Subcutaneous adipose tissue (tissue), 4 donors: ENCODE measurements around the gene GSTO1. TPM values are rescaled to one million over a fixed set of nuclear protein-coding genes. Genes with fewer than 3 reads are reported as not detected.

ENCODE experiments used
- total RNA-seq, 4 donors: library from RNA; depleted of rRNA; stranded (reverse); fragments of >200 nt; gene quantifications; one replicate each; pipeline ENCODE4 v1.1.0, GENCODE V29; 2016
- TF ChIP-seq, protein P1 (sequence below): fragments of 450-650 bp; IDR thresholded peaks from one replicate; pipeline ENCODE4 v1.5.1; 2016; ENCODE audit warnings: low read depth, mild to moderate bottlenecking, control low read depth, antibody characterized with exemption, moderate library complexity

Gene GSTO1
- total RNA-seq, 4 donors from 2014 or later: 48.8 to 203 (median 88.0) TPM

DNA sequence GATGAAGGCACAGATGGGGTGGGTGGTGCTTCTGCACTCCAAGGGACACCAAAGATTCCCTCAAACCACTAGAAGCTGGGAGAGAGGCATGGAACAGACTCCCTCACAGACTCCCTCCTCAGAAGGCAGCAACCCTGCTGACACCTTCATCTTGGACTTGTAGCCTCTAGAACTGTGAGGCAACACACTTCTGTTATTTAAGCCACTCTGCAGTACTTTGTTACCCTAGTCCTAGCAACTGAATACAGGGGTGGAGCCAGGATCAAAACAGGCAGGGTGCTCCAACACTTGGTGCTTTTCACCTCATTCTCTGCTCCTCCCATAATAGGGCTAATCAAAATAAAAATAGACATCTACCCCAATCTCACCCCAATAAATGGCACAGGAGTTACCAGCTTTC is 2.3 kb upstream of the GSTO1 start:
- TF ChIP-seq, protein P1, sequence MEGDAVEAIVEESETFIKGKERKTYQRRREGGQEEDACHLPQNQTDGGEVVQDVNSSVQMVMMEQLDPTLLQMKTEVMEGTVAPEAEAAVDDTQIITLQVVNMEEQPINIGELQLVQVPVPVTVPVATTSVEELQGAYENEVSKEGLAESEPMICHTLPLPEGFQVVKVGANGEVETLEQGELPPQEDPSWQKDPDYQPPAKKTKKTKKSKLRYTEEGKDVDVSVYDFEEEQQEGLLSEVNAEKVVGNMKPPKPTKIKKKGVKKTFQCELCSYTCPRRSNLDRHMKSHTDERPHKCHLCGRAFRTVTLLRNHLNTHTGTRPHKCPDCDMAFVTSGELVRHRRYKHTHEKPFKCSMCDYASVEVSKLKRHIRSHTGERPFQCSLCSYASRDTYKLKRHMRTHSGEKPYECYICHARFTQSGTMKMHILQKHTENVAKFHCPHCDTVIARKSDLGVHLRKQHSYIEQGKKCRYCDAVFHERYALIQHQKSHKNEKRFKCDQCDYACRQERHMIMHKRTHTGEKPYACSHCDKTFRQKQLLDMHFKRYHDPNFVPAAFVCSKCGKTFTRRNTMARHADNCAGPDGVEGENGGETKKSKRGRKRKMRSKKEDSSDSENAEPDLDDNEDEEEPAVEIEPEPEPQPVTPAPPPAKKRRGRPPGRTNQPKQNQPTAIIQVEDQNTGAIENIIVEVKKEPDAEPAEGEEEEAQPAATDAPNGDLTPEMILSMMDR: no peak

DNA sequence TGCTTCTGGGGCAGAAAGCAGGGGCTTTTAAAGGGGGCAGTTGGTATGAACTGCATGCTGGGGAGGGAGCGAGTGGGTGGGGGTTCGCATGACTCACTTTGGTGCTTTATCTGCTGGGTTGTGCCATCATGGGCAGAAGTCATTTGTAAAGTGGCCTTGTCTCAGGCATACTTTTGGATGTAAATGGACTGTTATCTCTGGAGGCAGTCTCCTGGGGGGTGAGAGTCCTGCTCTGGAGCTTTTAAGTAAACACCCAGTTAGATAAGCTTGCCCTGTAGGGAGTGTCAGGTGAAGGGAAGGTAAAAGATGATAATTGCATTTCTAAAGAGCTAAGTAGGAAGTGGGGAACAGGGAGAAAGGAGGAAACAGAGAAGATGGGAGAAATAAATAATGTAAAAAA is 1.6 kb upstream of the GSTO1 start:
- TF ChIP-seq, protein P1: no peak

DNA sequence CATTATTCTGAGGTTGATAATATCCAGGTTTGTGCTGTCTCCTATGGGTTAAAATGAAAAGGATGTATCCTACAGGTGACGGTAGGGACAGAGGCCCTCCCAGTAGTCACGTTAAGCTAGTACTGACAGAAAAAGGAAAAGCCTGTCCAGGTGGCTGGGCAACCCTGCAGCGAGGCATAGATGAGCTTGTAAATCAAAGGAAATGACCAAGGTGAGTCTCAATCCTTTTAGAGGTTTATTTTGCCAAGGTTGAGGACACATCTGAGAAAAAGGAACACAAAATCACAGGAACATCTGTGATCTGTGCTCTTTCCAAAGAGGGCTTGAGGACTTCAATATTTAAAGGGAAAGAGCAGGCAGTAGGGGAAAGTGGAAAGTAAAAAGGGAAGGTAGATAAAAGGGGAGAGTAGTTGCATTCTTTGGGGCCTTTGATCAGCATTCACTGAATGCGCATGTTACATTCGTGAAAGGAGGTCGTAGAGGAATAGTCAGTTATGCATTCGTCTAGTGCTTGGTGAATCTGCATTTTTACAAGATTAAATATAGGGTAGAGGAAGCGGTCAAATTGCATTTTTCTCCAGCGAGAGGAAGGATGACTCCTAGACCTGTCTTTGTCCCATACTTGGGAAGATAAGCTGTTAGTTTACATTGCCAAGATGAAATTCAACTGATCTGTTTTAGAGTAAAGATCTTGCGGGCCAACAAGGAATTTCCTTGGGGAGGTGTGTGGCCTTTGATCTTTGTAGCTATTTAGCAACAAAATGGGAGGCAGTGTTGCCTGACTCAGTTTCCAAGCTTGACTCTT is 884 bp upstream of the GSTO1 start:
- TF ChIP-seq, protein P1: no peak

DNA sequence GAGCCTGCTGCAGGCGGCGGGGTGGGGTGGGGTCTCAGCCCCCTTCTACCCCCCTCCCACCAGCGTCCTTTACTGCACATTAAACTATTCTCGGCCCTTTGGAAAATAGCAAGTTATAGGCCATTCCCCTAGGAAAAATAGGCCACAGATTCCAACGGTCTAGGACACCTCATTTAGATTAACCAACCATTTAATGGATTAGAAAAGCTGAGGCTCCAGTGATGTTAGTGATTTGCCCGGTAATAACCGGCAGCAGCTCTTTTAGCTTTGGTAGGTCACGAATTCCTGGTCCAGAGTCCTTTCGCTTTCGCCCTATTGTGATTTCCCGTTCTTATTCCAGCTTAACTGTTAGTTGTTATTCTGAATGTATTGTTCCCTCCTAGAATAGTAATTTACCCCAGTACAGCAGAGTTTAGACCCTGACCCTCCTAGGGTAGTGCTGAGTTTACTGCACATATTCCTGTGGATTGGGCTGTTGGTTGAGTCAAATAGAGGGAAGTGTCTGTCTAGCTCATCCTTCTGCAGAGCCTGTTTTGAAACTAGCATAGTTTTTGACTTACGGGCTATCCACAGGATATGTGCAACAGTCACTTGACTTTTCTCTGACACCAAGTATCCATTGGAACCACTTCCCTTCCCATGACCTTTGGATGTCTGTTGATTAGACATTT is 754 bp downstream of the GSTO1 start:
- TF ChIP-seq, protein P1: no peak

DNA sequence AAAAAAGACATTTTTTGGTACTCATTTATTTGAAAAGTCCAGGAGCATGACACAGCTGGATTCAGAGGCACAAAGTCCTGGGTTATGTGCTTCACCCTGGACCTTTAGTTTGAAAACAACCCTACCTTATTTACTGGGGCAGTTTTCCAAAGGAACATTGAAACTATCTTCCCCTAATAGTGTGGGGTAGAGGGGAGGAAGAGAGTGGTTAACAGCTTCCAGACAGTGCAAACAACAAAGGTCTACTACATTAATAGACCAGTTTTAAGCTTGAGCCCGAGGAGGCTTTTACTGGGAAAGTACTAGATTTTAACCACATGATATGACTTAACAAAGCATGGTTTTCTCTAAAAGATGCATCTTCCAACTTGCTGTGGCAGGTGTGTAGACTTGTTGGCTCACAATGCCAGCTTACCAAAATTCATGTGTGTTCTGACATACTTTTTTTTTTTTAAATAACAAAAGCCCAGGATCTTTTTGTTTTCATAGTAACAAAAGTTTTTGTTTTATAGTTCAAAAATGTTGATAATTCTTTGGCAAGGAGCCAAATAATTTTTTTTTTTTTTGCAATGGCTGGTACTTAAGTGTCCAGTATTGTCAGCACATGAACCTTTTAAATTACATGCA is 1.8 kb downstream of the GSTO1 start:
- TF ChIP-seq, protein P1: no peak

DNA sequence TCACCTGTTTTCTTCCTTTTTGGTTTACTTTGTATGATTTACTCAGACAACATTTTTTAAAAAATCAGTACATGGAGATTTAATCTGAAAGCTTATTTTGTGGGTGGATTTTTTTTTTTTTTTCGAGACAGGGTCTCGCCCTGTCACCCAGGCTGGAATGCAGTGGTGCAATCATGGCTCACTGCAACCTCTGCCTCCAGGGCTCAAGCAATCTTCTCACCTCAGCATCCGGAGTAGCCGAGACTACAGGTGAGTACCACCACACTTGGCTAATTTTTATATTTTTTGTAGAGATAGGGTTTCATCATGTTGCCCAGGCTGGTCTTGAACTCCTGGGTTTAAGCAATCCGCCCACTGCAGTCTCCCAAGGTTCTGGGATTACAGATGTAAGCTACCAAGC is 2.5 kb downstream of the GSTO1 start:
- TF ChIP-seq, protein P1: no peak

DNA sequence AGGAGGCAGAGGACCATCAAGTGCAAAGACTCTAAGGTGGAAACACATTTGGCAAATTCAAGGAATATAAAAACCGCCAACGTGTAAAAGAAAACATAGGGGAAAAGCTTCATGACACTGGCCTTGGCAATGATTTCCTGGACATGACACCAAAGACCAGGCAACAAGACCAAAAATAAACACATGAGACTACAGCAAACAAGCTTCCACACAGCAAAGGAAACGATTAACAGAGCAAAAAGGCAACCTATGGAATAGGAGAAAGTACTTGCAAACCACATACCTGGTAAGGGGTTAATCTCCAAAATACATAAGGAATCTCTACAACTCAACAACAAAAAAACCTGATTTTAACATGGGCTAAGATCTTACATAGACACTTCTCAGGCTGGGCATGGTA is 3.5 kb downstream of the GSTO1 start:
- TF ChIP-seq, protein P1: no peak
